Measurements from ENCODE around the gene TMEM114.

DNA sequence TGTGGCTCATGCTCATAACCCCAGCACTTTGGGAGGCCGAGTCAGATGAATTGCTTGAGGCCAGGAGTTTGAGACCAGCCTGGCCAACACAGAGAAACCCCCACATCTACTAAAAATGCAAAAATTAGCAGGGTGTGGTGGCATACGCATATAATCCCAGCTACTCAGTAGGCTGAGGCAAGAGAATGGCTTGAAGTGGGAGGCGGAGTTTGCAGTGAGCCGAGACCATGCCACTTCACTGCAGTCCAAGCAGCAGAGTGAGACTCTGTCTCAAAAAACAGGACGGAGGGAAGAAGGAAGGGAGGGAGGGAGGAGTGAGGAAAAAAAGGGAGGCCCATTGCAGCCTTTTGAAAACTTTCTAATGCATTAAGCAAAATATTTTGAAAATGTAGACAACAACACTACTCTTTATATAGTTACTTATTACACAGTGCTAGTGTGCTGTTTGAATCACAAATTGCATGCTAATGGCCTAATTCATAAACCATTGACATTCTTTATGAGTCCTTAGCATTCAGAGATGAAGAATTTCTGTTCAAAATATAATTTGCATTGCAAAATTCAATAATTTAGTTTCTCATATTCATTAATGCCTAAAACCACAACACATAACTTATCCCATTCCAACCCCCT, 59.4 kb downstream of the TMEM114 start:
- TF ChIP-seq, protein P1, sequence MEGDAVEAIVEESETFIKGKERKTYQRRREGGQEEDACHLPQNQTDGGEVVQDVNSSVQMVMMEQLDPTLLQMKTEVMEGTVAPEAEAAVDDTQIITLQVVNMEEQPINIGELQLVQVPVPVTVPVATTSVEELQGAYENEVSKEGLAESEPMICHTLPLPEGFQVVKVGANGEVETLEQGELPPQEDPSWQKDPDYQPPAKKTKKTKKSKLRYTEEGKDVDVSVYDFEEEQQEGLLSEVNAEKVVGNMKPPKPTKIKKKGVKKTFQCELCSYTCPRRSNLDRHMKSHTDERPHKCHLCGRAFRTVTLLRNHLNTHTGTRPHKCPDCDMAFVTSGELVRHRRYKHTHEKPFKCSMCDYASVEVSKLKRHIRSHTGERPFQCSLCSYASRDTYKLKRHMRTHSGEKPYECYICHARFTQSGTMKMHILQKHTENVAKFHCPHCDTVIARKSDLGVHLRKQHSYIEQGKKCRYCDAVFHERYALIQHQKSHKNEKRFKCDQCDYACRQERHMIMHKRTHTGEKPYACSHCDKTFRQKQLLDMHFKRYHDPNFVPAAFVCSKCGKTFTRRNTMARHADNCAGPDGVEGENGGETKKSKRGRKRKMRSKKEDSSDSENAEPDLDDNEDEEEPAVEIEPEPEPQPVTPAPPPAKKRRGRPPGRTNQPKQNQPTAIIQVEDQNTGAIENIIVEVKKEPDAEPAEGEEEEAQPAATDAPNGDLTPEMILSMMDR (IDR thresholded peaks at IDR 0.05) = no peak
- TF ChIP-seq POLR2AphosphoS5 (IDR thresholded peaks at IDR 0.05; ENCODE audit: low read depth, low read length) = no peak
